ENCODE measurements around the gene ZNF775.

The ZNF775 gene

DNA sequence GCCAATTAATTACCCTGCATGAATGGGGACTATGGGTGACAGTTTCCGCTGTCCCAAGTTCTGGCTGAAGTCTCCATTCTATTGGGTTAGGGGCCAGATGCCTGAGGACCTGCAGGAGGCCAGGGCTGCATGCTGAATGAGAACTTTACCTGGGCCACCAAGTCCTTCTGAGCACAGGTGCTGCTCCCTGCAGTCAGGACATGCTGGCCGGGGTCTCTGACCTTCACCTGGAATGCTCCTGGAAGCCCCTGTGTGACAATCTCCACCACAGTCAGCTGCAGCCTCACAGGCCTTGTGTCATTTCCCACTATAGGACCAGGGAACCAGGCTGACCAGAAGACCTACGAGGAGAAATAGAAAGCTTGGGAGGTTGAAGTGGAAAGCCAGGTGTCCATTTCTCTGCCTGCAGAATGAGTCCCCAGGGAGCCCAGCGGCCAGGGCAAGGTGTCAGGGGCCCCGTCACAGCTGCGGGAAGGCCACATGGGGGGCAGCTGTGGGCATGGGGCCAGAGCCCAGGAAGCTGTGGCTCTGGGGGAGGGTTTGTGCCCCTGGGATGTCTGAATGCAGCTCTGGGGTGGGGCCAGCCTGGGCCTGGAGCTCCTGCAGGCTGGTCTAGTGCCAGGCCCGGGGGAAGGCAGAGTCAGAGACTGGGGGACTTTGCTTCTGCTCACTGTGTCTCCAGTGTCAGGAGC lies 65.7 kb downstream of the ZNF775 start:
- DNase-seq, result no peak

- no peak for DNase-seq
Measured at GRCh38 chr7:150446288-150446938, 67.3 kb downstream of the ZNF775 start.

All from inflammatory macrophage treated with lipopolysaccharide for 1 hour (primary cell).